ENCODE data around the gene RXRA.

GRCh38 chr9:134287591-134288491 is 38.4 kb upstream of the RXRA start:
- no peak for TF ChIP-seq CTCF (IDR thresholded peaks at IDR 0.05; ENCODE audit: extremely low read depth in 1 of 2, insufficient read depth in 1 of 2, low read depth in 1 of 2, low read length in 2 of 2)
- TF ChIP-seq POLR2A (IDR thresholded peaks at IDR 0.05; ENCODE audit: low read depth, low read length), result no peak
- TF ChIP-seq POLR2AphosphoS5 (IDR thresholded peaks at IDR 0.05; ENCODE audit: insufficient read depth, low read depth, low read length), result no peak

All from endothelial cell of umbilical vein (primary cell).